Astrocyte (in vitro differentiated cells and primary cell): Measurements from ENCODE around the gene ADCY3.

Source experiments
- CTCF ChIP-seq: IDR thresholded peaks from 2 replicates; pipeline ENCODE4 v1.5.1; 2011; ENCODE audit warnings: low read depth, mild to moderate bottlenecking, inconsistent platforms, low read length, moderate library complexity; ENCODE audit not compliant: insufficient read depth
- EZH2 ChIP-seq: IDR thresholded peaks from 2 replicates; pipeline ENCODE4 v1.6.1; 2012; ENCODE audit warnings: mild to moderate bottlenecking, low read length, inconsistent platforms; ENCODE audit not compliant: insufficient read depth

- TF ChIP-seq EZH2 (no peak), CTCF (no peak)
Observed at GRCh38 chr2:24943427-24944053, 23.5 kb upstream of the ADCY3 start.
